ENCODE measurements around the gene LRIG3. TPM values are rescaled to one million over a fixed set of nuclear protein-coding genes. Genes with fewer than 3 reads are reported as not detected.

LRIG3 gene
- total and polyA plus RNA-seq, 2 of the 4 experiments (the other 2 are of a cell fraction) = 26.4 to 71.2 TPM

GRCh38 chr12:58895053-58895452 lies 25.3 kb downstream of the LRIG3 start:
- H2BK5ac ChIP-seq (ENCODE audit: low read depth, low read length, poor library complexity, severe bottlenecking) = no peak overlapping the region
- dilution Hi-C loops (cut with HindIII; ENCODE audit: low sequenced_read_pairs, unreplicated experiment) = no loop called here
- ATAC-seq (ENCODE audit: low read depth) = no peak
- H4K5ac ChIP-seq (ENCODE audit: low read depth, low read length) = no peak overlapping the region
- H3K4me1 ChIP-seq (ENCODE audit: control insufficient read depth, insufficient read depth, low read length) = peaks cover 5% of the 10 kb centered on the region
- H4K91ac ChIP-seq (ENCODE audit: insufficient read depth, low read depth, low read length) = no peak overlapping the region
- no peak for DNase-seq
- no peaks in the 10 kb centered on the region for H3K27me3 ChIP-seq (ENCODE audit: control insufficient read depth, insufficient read depth, low read length)
- 80% methylated on average over 1 of the region's 4 CpGs; no CpG with 5 or more reads in 1 of the 2 experiments for WGBS, 2 experiments (ENCODE audit: extremely low coverage in 2 of 2, insufficient read length in 1 of 2)
- in situ Hi-C loops (cut with MboI; ENCODE audit: low sequenced_read_pairs) = loop anchor here (25.0 kb wide), 1 partner anchor 908 kb away; no protein-coding TSS in a partner anchor
- no peaks in the 10 kb centered on the region for H3K9me3 ChIP-seq (ENCODE audit: control insufficient read depth, insufficient read depth, low read length)
- no peak overlapping the region for H3K4ac ChIP-seq (ENCODE audit: low read depth, low read length)
- H4K8ac ChIP-seq (ENCODE audit: low read depth in 2 of 2, low read length in 2 of 2) = no peak overlapping the region
- POLR2A ChIA-PET (ENCODE audit: unreplicated experiment) = no interaction called here
- no TSS peak for BruUV-seq (replicated peaks)
- no peak overlapping the region for H3K27ac ChIP-seq (ENCODE audit: insufficient read depth, low read length)
- no peak overlapping the region for H3K18ac ChIP-seq (ENCODE audit: low read depth, low read length)
- H3K56ac ChIP-seq (ENCODE audit: extremely low read depth, insufficient read depth, low read length) = no peak overlapping the region
- H3K79me1 ChIP-seq (ENCODE audit: low read depth in 1 of 2, low read length in 2 of 2) = peaks cover 35 to 54% of the 10 kb centered on the region in 2 experiments
- H2AK9ac ChIP-seq (replicated peaks; ENCODE audit: low read depth, low read length, poor library complexity) = peak overlapping the region; percentile 61
- no peak overlapping the region for H2BK120ac ChIP-seq (ENCODE audit: low read depth, low read length)
- no peak overlapping the region for H3K23ac ChIP-seq (ENCODE audit: low read depth, low read length)
- H2AK5ac ChIP-seq (ENCODE audit: low read depth, low read length) = peak overlapping the region; percentile 1; the same call in 1 of the 2 replicates
- TF ChIP-seq USF2 (IDR thresholded peaks at IDR 0.05; ENCODE audit: low read depth, low read length) = no peak
- H2BK15ac ChIP-seq (ENCODE audit: low read depth, low read length) = no peak overlapping the region
- peaks cover 13% of the 10 kb centered on the region for H3K36me3 ChIP-seq (ENCODE audit: control insufficient read depth, insufficient read depth, low read length)
- no peak overlapping the region for H3K4me2 ChIP-seq (ENCODE audit: low read depth, low read length)
- intact Hi-C loops (cut with micrococcal nuclease) = no loop called here
- no peak overlapping the region for H3K14ac ChIP-seq (replicated peaks; ENCODE audit: low read depth, low read length)
- H3K9ac ChIP-seq (ENCODE audit: low read depth, low read length) = no peak overlapping the region
- H3K4me3 ChIP-seq (ENCODE audit: insufficient read depth, low read depth, low read length) = no peak overlapping the region
- peaks cover 50% of the 10 kb centered on the region for H4K20me1 ChIP-seq (ENCODE audit: insufficient read depth, low read length)
- H2AFZ ChIP-seq (replicated peaks; ENCODE audit: low read length, poor library complexity) = no peak overlapping the region
- peaks cover 9% of the 10 kb centered on the region; the same call in 1 of the 2 replicates for H3K9me1 ChIP-seq (ENCODE audit: insufficient read depth, low read length)
- H2BK20ac ChIP-seq (ENCODE audit: low read depth, low read length) = no peak overlapping the region
- CTCF ChIA-PET = interaction anchor here (0.5 to 1.1 kb wide), 2 partner anchors 11 to 634 kb away, joined by 3 to 4 read pairs; no protein-coding TSS in a partner anchor
